BLaER1 treated with 17β-estradiol and CSF1 and Interleukin-3, amounts not matched to agents 10 nM and 100 nM (cell line): ENCODE measurements around the gene LHX3.

Experiments used
- H3K27ac ChIP-seq, 11 experiments: shearing (Covaris generic); formaldehyde crosslinking; 2 replicates each; pipeline ENCODE4 v1.8.1; 2022
- H3K27me3 ChIP-seq, 11 experiments: shearing (Covaris generic); formaldehyde crosslinking; 2 replicates each; pipeline ENCODE4 v1.8.1; 2022
- H3K36me3 ChIP-seq, 11 experiments: shearing (Covaris generic); formaldehyde crosslinking; 2 replicates each; pipeline ENCODE4 v1.8.1; 2022
- H3K4me1 ChIP-seq, 10 experiments: shearing (Covaris generic); formaldehyde crosslinking; 2 replicates each; pipeline ENCODE4 v1.8.1; 2022
- H3K4me2 ChIP-seq, 11 experiments: shearing (Covaris generic); formaldehyde crosslinking; 2 replicates each; pipeline ENCODE4 v1.8.1; 2022
- H3K4me3 ChIP-seq, 10 experiments: shearing (Covaris generic); formaldehyde crosslinking; 2 replicates each; pipeline ENCODE4 v1.8.1; 2022
- H3K9ac ChIP-seq, 11 experiments: shearing (Covaris generic); formaldehyde crosslinking; 2 replicates each; pipeline ENCODE4 v1.8.1; 2022
- H3K9me3 ChIP-seq, 11 experiments: shearing (Covaris generic); formaldehyde crosslinking; replicated peaks in 1 of 11; 2 replicates each; pipeline ENCODE4 v1.8.1; 2022
- H4K20me1 ChIP-seq, 11 experiments: shearing (Covaris generic); formaldehyde crosslinking; 2 replicates each; pipeline ENCODE4 v1.8.1; 2022
- Cebpa-rat ChIP-seq, 11 experiments: shearing (Covaris generic); IDR thresholded peaks; 2 replicates each; pipeline ENCODE4 v1.8.1; 2022

The LHX3 gene

GRCh38 chr9:136213733-136214132 lies 8.8 kb upstream of the LHX3 start:
- no peak overlapping the region for H3K27ac ChIP-seq
- peaks cover 0 to 11% (median 8%) of the 10 kb centered on the region in 11 experiments; a peak in 10 of 22 replicates for H3K9me3 ChIP-seq
- TF ChIP-seq Cebpa-rat (IDR thresholded peaks at IDR 0.05) = no peak
- H3K4me1 ChIP-seq = peaks cover 4 to 57% (median 35%) of the 10 kb centered on the region in 10 experiments
- H3K36me3 ChIP-seq = peaks cover 53 to 100% (median 98%) of the 10 kb centered on the region in 11 experiments
- no peak overlapping the region for H3K9ac ChIP-seq
- H4K20me1 ChIP-seq = peaks cover 0 to 100% (median 96%) of the 10 kb centered on the region in 11 experiments; a peak in 20 of 22 replicates
- no peak overlapping the region for H3K4me3 ChIP-seq
- H3K4me2 ChIP-seq = no peak overlapping the region
- peaks cover 0 to 16% (median 0%) of the 10 kb centered on the region in 11 experiments; a peak in 5 of 22 replicates for H3K27me3 ChIP-seq

GRCh38 chr9:136212345-136212950 lies 7.5 kb upstream of the LHX3 start:
- Histone ChIP-seq H3K27ac (no peak overlapping the region), H3K36me3 (peaks cover 53 to 97% (median 92%) of the 10 kb centered on the region in 11 experiments), H3K4me3 (no peak overlapping the region), H3K27me3 (peaks cover 0 to 5% (median 0%) of the 10 kb centered on the region in 11 experiments; a peak in 3 of 22 replicates), H3K9me3 (peaks cover 0 to 11% (median 8%) of the 10 kb centered on the region in 11 experiments; a peak in 10 of 22 replicates), H3K4me2 (peak overlapping the region in 4 of 11 experiments; percentile 3 to 21 (median 9); a peak in 2 of 22 replicates), H3K9ac (no peak overlapping the region; a peak in 1 of 22 replicates), H4K20me1 (peaks cover 0 to 98% (median 93%) of the 10 kb centered on the region in 11 experiments; a peak in 18 of 22 replicates), H3K4me1 (peaks cover 0 to 49% (median 25%) of the 10 kb centered on the region in 10 experiments; a peak in 17 of 20 replicates)
- no peak for TF ChIP-seq Cebpa-rat (IDR thresholded peaks at IDR 0.05)

GRCh38 chr9:136211441-136212344 lies 6.8 kb upstream of the LHX3 start:
- H3K4me2 ChIP-seq = peak overlapping the region in 4 of 11 experiments; percentile 3 to 21 (median 9); a peak in 3 of 22 replicates
- TF ChIP-seq Cebpa-rat (IDR thresholded peaks at IDR 0.05) = no peak
- no peak overlapping the region for H3K4me3 ChIP-seq
- peaks cover 0 to 11% (median 8%) of the 10 kb centered on the region in 11 experiments; a peak in 10 of 22 replicates for H3K9me3 ChIP-seq
- no peaks in the 10 kb centered on the region; a peak in 3 of 22 replicates for H3K27me3 ChIP-seq
- peaks cover 0 to 98% (median 93%) of the 10 kb centered on the region in 11 experiments; a peak in 18 of 22 replicates for H4K20me1 ChIP-seq
- no peak overlapping the region for H3K27ac ChIP-seq
- H3K4me1 ChIP-seq = peaks cover 0 to 49% (median 20%) of the 10 kb centered on the region in 10 experiments; a peak in 17 of 20 replicates
- H3K9ac ChIP-seq = no peak overlapping the region; a peak in 1 of 22 replicates
- H3K36me3 ChIP-seq = peaks cover 51 to 95% (median 86%) of the 10 kb centered on the region in 11 experiments

GRCh38 chr9:136211006-136211405 lies 6.1 kb upstream of the LHX3 start:
- no peak overlapping the region for H3K27ac ChIP-seq
- peaks cover 44 to 92% (median 81%) of the 10 kb centered on the region in 11 experiments for H3K36me3 ChIP-seq
- H4K20me1 ChIP-seq = peaks cover 0 to 98% (median 93%) of the 10 kb centered on the region in 11 experiments; a peak in 18 of 22 replicates
- H3K4me2 ChIP-seq = no peak overlapping the region
- no peak for TF ChIP-seq Cebpa-rat (IDR thresholded peaks at IDR 0.05)
- H3K27me3 ChIP-seq = peaks cover 0 to 6% (median 1%) of the 10 kb centered on the region in 11 experiments; a peak in 12 of 22 replicates
- peaks cover 0 to 11% (median 8%) of the 10 kb centered on the region in 11 experiments; a peak in 10 of 22 replicates for H3K9me3 ChIP-seq
- peaks cover 0 to 45% (median 15%) of the 10 kb centered on the region in 10 experiments; a peak in 16 of 20 replicates for H3K4me1 ChIP-seq
- no peak overlapping the region for H3K4me3 ChIP-seq
- no peak overlapping the region for H3K9ac ChIP-seq

GRCh38 chr9:136210276-136210675 lies 5.3 kb upstream of the LHX3 start:
- no peak for TF ChIP-seq Cebpa-rat (IDR thresholded peaks at IDR 0.05)
- Histone ChIP-seq H3K36me3 (peaks cover 42 to 92% (median 77%) of the 10 kb centered on the region in 11 experiments), H3K4me3 (no peak overlapping the region), H3K27me3 (peaks cover 7 to 13% (median 8%) of the 10 kb centered on the region in 11 experiments), H3K9me3 (peaks cover 0 to 11% (median 8%) of the 10 kb centered on the region in 11 experiments; a peak in 10 of 22 replicates), H3K9ac (no peak overlapping the region), H3K27ac (no peak overlapping the region), H3K4me2 (no peak overlapping the region), H4K20me1 (peaks cover 0 to 98% (median 93%) of the 10 kb centered on the region in 11 experiments; a peak in 18 of 22 replicates), H3K4me1 (peaks cover 0 to 37% (median 8%) of the 10 kb centered on the region in 10 experiments; a peak in 13 of 20 replicates)

- Histone ChIP-seq H3K9me3 (peaks cover 0 to 11% (median 8%) of the 10 kb centered on the region in 11 experiments; a peak in 10 of 22 replicates), H3K4me1 (peaks cover 0 to 32% (median 8%) of the 10 kb centered on the region in 10 experiments; a peak in 11 of 20 replicates), H3K4me2 (no peak overlapping the region), H3K4me3 (no peak overlapping the region), H3K36me3 (peaks cover 40 to 88% (median 72%) of the 10 kb centered on the region in 11 experiments), H4K20me1 (peaks cover 0 to 97% (median 93%) of the 10 kb centered on the region in 11 experiments; a peak in 18 of 22 replicates), H3K27me3 (peaks cover 11 to 18% (median 13%) of the 10 kb centered on the region in 11 experiments), H3K27ac (no peak overlapping the region), H3K9ac (no peak overlapping the region)
- no peak for TF ChIP-seq Cebpa-rat (IDR thresholded peaks at IDR 0.05)
These were observed 4.9 kb upstream of the LHX3 start for GRCh38 chr9:136209786-136210185.

- H3K4me2 ChIP-seq = no peak overlapping the region
- TF ChIP-seq Cebpa-rat (IDR thresholded peaks at IDR 0.05) = no peak
- H3K4me3 ChIP-seq = no peak overlapping the region
- peaks cover 17 to 23% (median 19%) of the 10 kb centered on the region in 11 experiments for H3K27me3 ChIP-seq
- H3K9ac ChIP-seq = no peak overlapping the region
- H3K27ac ChIP-seq = no peak overlapping the region
- H3K36me3 ChIP-seq = peaks cover 35 to 82% (median 67%) of the 10 kb centered on the region in 11 experiments
- peaks cover 0 to 8% (median 6%) of the 10 kb centered on the region in 11 experiments; a peak in 10 of 22 replicates for H3K9me3 ChIP-seq
- H3K4me1 ChIP-seq = peaks cover 0 to 32% (median 8%) of the 10 kb centered on the region in 10 experiments; a peak in 11 of 20 replicates
- H4K20me1 ChIP-seq = peaks cover 0 to 97% (median 94%) of the 10 kb centered on the region in 11 experiments; a peak in 18 of 22 replicates
These were observed 4.3 kb upstream of the LHX3 start for GRCh38 chr9:136209232-136209631.

GRCh38 chr9:136208675-136209074 lies 3.7 kb upstream of the LHX3 start:
- no peak overlapping the region for H3K27ac ChIP-seq

More at GRCh38 chr9:136208675-136209074, 3.7 kb upstream of the LHX3 start:
- no peak overlapping the region for H3K4me2 ChIP-seq
- no peak for TF ChIP-seq Cebpa-rat (IDR thresholded peaks at IDR 0.05)
- H3K4me1 ChIP-seq = peaks cover 0 to 32% (median 8%) of the 10 kb centered on the region in 10 experiments; a peak in 11 of 20 replicates
- H4K20me1 ChIP-seq = peaks cover 0 to 97% (median 95%) of the 10 kb centered on the region in 11 experiments; a peak in 18 of 22 replicates
- peaks cover 22 to 29% (median 24%) of the 10 kb centered on the region in 11 experiments for H3K27me3 ChIP-seq
- no peak overlapping the region for H3K4me3 ChIP-seq
- H3K9me3 ChIP-seq = peaks cover 0 to 4% (median under 1%) of the 10 kb centered on the region in 11 experiments; a peak in 4 of 22 replicates
- peaks cover 30 to 76% (median 61%) of the 10 kb centered on the region in 11 experiments for H3K36me3 ChIP-seq
- no peak overlapping the region for H3K9ac ChIP-seq
